Activated T-cell treated with anti-CD3 and anti-CD28 coated beads, Interleukin-2, amount 50 U/mL, for 4 hours (primary cell): ENCODE measurements around the gene NR3C2. TPM values are rescaled to one million over a fixed set of nuclear protein-coding genes. Genes with fewer than 3 reads are reported as not detected.
"Not testable (repeated sequence)": the region's sequence is repeated elsewhere in the genome, so short reads cannot be mapped to it uniquely, and the experiment has no call there.

ENCODE experiments used
- ATAC-seq, 2 donors: fragments of 200-7000 bp; cut with Tn5 transposase; one replicate each; pipeline ENCODE4 v1.10.0; 2021
- DNase-seq: peaks from one replicate; pipeline ENCODE4 v3.0.0-alpha.2; 2020
- H3K27me3 Mint-ChIP-seq: one replicate; pipeline ENCODE4 v1.8.0; 2021; ENCODE audit warnings: low read depth, mixed read lengths
- H3K36me3 Mint-ChIP-seq: one replicate; pipeline ENCODE4 v1.8.0; 2022; ENCODE audit warnings: mixed read lengths; ENCODE audit not compliant: insufficient read depth
- H3K4me1 Mint-ChIP-seq: one replicate; pipeline ENCODE4 v1.8.0; 2021; ENCODE audit warnings: low read depth, mixed read lengths
- H3K4me3 Mint-ChIP-seq: one replicate; pipeline ENCODE4 v1.8.0; 2021; ENCODE audit warnings: mild to moderate bottlenecking, moderate library complexity, mixed read lengths
- H3K9me3 Mint-ChIP-seq: one replicate; pipeline ENCODE4 v1.8.0; 2021; ENCODE audit warnings: mixed read lengths
- total RNA-seq, 3 donors: library from RNA; stranded (reverse); gene quantifications; one replicate each; pipeline ENCODE4 v1.2.1, GENCODE V29; 2021

NR3C2 gene
- total RNA-seq, 3 donors from 2014 or later: 1.3 to 2.0 (median 1.7) TPM

- no peaks in the 10 kb centered on the region for H3K9me3 Mint-ChIP-seq
- H3K4me1 Mint-ChIP-seq: peaks cover 10% of the 10 kb centered on the region
- no peak overlapping the region for H3K4me3 Mint-ChIP-seq
- peaks cover 25% of the 10 kb centered on the region for H3K36me3 Mint-ChIP-seq
- DNase-seq (no peak), ATAC-seq (no peak)
- H3K27me3 Mint-ChIP-seq: no peaks in the 10 kb centered on the region
Observed at GRCh38 chr4:148097801-148098200, 344.4 kb downstream of the NR3C2 start.

DNA sequence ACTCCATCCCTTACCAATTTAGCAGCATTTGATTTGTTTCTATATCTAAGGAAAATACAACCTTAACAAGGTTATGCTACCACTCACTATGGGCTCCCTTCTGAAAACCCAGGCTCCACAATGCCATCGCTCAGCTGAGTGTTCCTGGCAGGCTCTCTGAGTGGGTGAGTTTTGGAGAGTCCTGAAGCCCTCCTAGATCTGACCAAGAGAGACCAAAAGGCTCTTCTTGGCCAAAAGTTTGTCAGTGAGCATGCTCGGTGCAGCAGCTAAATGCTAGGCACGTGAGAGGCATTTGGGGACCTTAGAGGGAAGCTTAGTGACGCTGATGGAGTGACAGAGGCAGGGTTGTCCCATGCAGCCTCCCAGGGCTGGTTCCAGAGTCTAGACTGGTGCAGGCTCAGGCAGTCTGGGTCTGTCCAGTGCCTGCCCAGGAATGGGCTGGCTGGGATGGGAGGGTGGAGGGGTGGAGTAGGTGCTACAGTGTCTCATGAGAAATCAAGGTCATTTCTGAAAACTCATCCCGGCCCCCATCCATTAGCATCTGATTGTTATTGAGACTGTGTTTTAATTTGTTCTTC lies 346.8 kb downstream of the NR3C2 start:
- H3K4me1 Mint-ChIP-seq: peaks cover 3% of the 10 kb centered on the region
- H3K27me3 Mint-ChIP-seq: no peaks in the 10 kb centered on the region
- H3K4me3 Mint-ChIP-seq: no peak overlapping the region
- ATAC-seq: no peak
- H3K9me3 Mint-ChIP-seq: no peaks in the 10 kb centered on the region
- H3K36me3 Mint-ChIP-seq: peaks cover 29% of the 10 kb centered on the region
- DNase-seq: no peak

GRCh38 chr4:148094149-148094548 lies 348.1 kb downstream of the NR3C2 start:
- H3K4me3 Mint-ChIP-seq: no peak overlapping the region
- H3K27me3 Mint-ChIP-seq: no peaks in the 10 kb centered on the region
- H3K9me3 Mint-ChIP-seq: no peaks in the 10 kb centered on the region
- peaks cover 3% of the 10 kb centered on the region for H3K4me1 Mint-ChIP-seq
- DNase-seq: no peak
- peaks cover 31% of the 10 kb centered on the region for H3K36me3 Mint-ChIP-seq
- no peak for ATAC-seq

DNA sequence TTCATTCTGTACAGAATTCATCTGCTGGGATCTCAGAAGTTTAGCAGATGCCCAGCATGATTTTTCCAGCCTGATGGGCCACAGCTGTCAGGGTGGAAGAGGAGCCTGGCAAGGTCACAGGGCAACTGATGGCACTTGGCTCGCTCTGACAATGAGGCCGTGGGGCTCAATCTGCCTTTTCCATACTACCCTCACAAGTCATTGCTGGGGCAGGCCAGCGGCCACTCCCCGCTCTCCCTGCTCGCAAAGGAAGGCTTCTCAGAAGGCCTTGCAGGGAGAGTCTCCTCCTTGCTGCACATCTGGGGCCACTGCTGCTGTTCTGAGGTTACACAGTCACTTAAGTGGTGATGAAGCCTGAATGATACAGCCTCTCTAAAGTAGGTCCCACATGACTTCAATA lies 349.1 kb downstream of the NR3C2 start:
- Mint-ChIP-seq H3K27me3 (no peaks in the 10 kb centered on the region), H3K36me3 (peaks cover 28% of the 10 kb centered on the region), H3K4me3 (no peak overlapping the region), H3K9me3 (no peaks in the 10 kb centered on the region), H3K4me1 (peaks cover 3% of the 10 kb centered on the region)
- DNase-seq (no peak), ATAC-seq (no peak)

DNA sequence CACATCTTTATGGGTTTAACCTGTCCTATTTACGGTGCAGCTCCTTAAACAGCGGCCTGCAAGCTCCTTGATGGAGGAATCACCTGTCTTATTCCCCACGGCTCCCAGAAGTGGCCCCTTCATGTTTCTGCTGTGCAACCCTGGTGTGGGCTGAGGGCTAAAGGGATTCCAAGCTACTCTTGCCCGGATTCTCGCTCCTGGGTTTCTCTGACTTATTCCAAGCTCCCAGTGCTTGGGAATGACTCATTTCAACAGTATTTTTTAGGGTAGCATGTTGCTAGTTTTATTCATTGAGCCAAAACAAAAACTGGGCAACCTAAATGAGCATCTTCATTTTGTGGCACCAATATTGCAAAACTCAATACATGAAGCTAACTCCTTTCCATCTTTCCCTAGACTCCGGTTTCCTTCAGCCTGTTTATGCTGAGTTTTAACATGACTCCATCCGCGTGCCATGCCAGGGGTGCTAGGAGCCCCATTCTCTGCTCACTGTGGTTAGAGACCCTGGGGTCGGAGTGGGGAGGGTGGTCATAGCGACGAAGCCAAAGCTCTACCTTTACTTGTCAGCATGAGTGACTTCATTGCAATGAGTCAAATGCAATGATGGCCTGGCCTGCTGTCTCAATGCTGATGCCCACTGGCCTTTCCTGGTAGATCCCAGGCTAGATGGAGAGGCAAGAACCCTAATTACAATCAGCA lies 349.7 kb downstream of the NR3C2 start:
- Mint-ChIP-seq H3K36me3 (peaks cover 26% of the 10 kb centered on the region), H3K9me3 (no peaks in the 10 kb centered on the region), H3K27me3 (no peaks in the 10 kb centered on the region), H3K4me3 (no peak overlapping the region), H3K4me1 (peaks cover 3% of the 10 kb centered on the region)
- ATAC-seq (no peak), DNase-seq (no peak)

DNA sequence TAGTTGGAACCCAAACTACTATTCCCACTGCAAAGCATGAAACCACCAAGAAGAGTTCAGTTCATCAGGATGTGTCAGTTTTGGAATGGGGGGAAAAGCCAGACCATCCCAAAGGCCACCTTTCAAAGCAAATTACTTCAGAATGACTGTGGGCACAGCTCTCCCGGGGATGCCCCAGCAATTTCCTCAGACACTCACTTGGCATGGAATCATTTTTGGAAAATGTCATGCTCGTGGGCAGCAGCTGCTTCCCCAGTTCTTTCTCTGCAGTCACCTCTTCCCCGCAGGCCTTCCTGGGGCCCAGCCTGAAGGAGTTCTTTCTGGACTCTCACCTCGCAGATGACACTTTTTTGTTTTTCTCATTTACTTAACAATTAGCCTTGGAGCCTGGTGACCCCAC lies 350.3 kb downstream of the NR3C2 start:
- Mint-ChIP-seq H3K4me3 (no peak overlapping the region), H3K27me3 (no peaks in the 10 kb centered on the region), H3K36me3 (peaks cover 30% of the 10 kb centered on the region), H3K4me1 (peaks cover 8% of the 10 kb centered on the region), H3K9me3 (no peaks in the 10 kb centered on the region)
- no peak for DNase-seq
- no peak for ATAC-seq

GRCh38 chr4:148090503-148091476 lies 351.4 kb downstream of the NR3C2 start:
- Mint-ChIP-seq H3K27me3 (no peaks in the 10 kb centered on the region), H3K4me3 (no peak overlapping the region), H3K9me3 (no peaks in the 10 kb centered on the region), H3K36me3 (peaks cover 31% of the 10 kb centered on the region), H3K4me1 (peaks cover 13% of the 10 kb centered on the region)
- DNase-seq (no peak), ATAC-seq (no peak)

DNA sequence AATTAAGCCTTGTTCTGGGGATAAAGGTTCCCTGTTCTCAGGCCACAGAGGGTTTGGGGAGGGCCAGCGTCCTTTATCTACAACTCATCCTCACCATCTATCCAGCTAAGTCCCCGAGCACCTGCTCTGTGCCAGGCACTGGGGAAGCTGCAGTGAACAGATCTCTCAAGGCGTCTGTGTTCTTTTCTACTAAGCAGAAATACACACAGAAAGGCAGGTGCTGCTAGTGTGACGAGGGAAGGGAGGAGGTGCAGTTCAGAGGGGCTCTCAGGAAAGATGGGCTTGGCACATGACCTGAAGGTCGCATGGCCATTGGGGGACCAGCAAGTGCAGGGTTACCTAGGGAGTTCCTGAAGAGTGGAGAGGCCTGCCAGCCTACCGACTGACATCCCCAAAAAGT lies 352.2 kb downstream of the NR3C2 start:
- peaks cover 17% of the 10 kb centered on the region for H3K4me1 Mint-ChIP-seq
- H3K27me3 Mint-ChIP-seq: no peaks in the 10 kb centered on the region
- no peak for ATAC-seq

DNA sequence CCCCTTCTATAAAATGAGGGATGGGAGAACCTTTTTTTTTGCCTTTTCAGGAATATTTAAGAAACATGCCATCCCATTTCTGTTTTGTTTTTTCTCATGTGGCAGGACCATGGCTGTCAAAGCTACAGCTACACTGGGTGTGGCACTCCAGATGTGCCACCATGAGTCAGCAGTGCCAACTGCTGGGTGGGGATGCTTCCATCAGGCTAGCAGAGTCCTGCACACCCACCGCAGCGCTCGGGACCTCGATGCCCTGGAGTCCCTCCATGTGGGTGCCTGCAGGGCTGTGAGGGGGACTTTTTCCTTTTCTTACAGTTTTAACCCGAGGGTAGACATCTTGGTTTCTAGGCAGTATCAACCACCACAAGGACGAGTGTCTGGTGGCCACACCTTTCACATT lies 352.6 kb downstream of the NR3C2 start:
- H3K9me3 Mint-ChIP-seq: peaks cover 2% of the 10 kb centered on the region
- ATAC-seq (no peak), DNase-seq (no peak)
- H3K36me3 Mint-ChIP-seq: peaks cover 31% of the 10 kb centered on the region
- peaks cover 18% of the 10 kb centered on the region for H3K4me1 Mint-ChIP-seq
- H3K4me3 Mint-ChIP-seq: no peak overlapping the region
- no peaks in the 10 kb centered on the region for H3K27me3 Mint-ChIP-seq

More for the DNA sequence above, 352.2 kb downstream of the NR3C2 start:
- H3K9me3 Mint-ChIP-seq: no peaks in the 10 kb centered on the region
- peaks cover 31% of the 10 kb centered on the region for H3K36me3 Mint-ChIP-seq
- DNase-seq: no peak
- no peak overlapping the region for H3K4me3 Mint-ChIP-seq

DNA sequence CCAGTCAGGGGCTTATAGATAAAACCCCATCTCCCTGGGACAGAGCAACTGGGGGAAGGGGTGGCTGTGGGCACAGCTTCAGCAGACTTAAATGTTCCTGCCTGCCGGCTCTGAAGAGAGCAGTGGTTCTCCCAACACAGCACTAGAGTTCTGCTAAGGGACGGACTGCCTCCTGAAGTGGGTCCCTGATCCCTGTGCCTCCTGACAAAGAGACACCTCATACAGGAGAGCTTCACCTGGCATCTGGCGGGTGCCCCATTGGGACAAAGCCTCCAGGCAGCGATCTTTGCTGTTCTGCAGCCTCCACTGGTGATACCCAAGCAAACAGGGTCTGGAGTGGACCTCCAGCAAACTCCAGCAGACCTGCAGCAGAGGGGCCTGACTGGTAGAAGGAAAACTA lies 359.1 kb downstream of the NR3C2 start:
- Mint-ChIP-seq H3K36me3 (peaks cover 36% of the 10 kb centered on the region), H3K4me1 (peaks cover 21% of the 10 kb centered on the region)
- ATAC-seq, DNase-seq, H3K9me3 Mint-ChIP-seq, H3K27me3 Mint-ChIP-seq, H3K4me3 Mint-ChIP-seq: not testable (repeated sequence)

DNA sequence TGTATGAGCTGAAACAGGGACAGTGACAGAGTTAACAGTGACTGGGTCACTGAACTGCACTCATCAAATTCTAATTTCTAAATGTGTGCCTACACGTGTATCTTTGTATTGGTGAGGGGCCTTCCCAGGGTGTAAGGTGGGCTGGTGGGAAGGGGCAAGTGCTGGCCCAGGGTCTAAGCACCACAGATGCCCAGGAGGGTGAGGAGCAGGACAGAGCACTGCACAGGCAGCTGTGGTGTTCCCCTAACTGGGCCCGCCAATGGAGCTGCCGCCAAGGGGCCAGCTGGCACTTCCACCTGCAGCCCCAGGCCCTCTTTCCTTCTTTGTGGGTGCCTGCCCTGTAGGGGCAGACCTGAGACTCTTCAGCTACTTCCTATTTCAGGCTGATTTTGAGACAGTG lies 360.5 kb downstream of the NR3C2 start:
- peaks cover 11% of the 10 kb centered on the region for H3K4me1 Mint-ChIP-seq
- H3K36me3 Mint-ChIP-seq: peaks cover 39% of the 10 kb centered on the region
- ATAC-seq (no peak), DNase-seq (no peak)
- no peak overlapping the region for H3K4me3 Mint-ChIP-seq
- H3K9me3 Mint-ChIP-seq: peaks cover 10% of the 10 kb centered on the region
- H3K27me3 Mint-ChIP-seq: no peaks in the 10 kb centered on the region

GRCh38 chr4:148081267-148081666 lies 360.9 kb downstream of the NR3C2 start:
- peaks cover 42% of the 10 kb centered on the region for H3K36me3 Mint-ChIP-seq
- peaks cover 11% of the 10 kb centered on the region for H3K9me3 Mint-ChIP-seq
- no peak for ATAC-seq

DNA sequence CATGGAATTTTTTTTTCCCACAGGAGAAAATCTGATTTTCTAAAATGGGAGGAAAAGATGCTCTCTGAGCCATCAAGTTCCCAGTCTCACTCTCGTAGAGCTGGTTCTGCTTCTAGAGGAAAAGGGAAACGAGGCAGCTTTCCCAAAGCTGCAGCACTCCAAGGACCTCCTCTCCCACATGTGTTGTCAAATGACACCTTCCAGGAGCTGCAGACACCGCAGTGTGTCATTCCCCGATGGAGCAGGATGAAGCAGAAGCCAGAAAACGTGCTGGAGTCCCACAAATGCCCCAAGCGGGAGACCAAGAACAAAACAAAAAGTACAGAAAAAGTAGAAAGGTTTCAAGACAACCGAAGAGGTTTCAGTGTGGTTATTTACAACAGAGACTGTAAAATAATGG lies 362.3 kb downstream of the NR3C2 start:
- Mint-ChIP-seq H3K4me3 (no peak overlapping the region), H3K4me1 (peaks cover 3% of the 10 kb centered on the region), H3K9me3 (peaks cover 24% of the 10 kb centered on the region), H3K27me3 (no peaks in the 10 kb centered on the region), H3K36me3 (peaks cover 52% of the 10 kb centered on the region)
- no peak for DNase-seq
- ATAC-seq: no peak

More at GRCh38 chr4:148081267-148081666, 360.9 kb downstream of the NR3C2 start:
- no peak for DNase-seq
- H3K27me3 Mint-ChIP-seq: no peaks in the 10 kb centered on the region
- H3K4me3 Mint-ChIP-seq: no peak overlapping the region
- H3K4me1 Mint-ChIP-seq: peaks cover 9% of the 10 kb centered on the region

- Mint-ChIP-seq H3K36me3 (peaks cover 64% of the 10 kb centered on the region), H3K4me3 (no peak overlapping the region), H3K27me3 (no peaks in the 10 kb centered on the region), H3K9me3 (peaks cover 30% of the 10 kb centered on the region), H3K4me1 (no peaks in the 10 kb centered on the region)
- ATAC-seq: no peak
- DNase-seq: no peak
Observed at GRCh38 chr4:148078061-148078460, 364.2 kb downstream of the NR3C2 start.
